Measurements from ENCODE around the gene MMS22L.

DNA sequence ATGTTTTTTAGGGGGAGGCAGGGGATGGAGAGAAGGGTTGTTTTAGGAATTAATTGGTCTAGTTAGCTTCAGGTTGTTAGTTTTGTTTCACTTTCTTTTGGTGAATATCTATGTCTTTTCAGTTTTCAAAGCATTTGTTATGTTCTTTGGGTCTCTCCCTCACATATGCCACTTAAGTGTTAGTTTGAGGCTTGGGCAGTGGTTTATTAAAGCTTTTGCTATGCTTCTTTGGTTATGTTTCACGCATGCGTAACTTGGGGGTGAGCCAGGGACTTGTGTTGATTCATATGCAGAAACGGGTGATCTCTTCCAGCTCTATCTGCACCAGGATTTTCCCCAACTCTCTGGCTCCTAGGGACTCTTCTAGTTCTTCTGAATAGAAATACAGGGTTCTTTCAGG, 11.4 kb upstream of the MMS22L start:
- TF ChIP-seq, protein P1, sequence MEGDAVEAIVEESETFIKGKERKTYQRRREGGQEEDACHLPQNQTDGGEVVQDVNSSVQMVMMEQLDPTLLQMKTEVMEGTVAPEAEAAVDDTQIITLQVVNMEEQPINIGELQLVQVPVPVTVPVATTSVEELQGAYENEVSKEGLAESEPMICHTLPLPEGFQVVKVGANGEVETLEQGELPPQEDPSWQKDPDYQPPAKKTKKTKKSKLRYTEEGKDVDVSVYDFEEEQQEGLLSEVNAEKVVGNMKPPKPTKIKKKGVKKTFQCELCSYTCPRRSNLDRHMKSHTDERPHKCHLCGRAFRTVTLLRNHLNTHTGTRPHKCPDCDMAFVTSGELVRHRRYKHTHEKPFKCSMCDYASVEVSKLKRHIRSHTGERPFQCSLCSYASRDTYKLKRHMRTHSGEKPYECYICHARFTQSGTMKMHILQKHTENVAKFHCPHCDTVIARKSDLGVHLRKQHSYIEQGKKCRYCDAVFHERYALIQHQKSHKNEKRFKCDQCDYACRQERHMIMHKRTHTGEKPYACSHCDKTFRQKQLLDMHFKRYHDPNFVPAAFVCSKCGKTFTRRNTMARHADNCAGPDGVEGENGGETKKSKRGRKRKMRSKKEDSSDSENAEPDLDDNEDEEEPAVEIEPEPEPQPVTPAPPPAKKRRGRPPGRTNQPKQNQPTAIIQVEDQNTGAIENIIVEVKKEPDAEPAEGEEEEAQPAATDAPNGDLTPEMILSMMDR (IDR thresholded peaks at IDR 0.05), result no peak
- no peak for TF ChIP-seq POLR2AphosphoS5 (IDR thresholded peaks at IDR 0.05; ENCODE audit: insufficient read depth in 1 of 2, low read depth in 1 of 2)

All from vagina (tissue), 2 donors.